ENCODE data around the gene GJC2.

GRCh38 chr1:228144993-228145343 is 4.8 kb upstream of the GJC2 start:
- TF ChIP-seq CTCF (IDR thresholded peaks at IDR 0.05; ENCODE audit: insufficient read depth, low read length) (no peak), POLR2AphosphoS5 (IDR thresholded peaks at IDR 0.05; ENCODE audit: low read depth) (no peak), REST (IDR thresholded peaks at IDR 0.05; ENCODE audit: insufficient replicate concordance, low read depth) (no peak)

Measured in HL-60 (cell line).